Measurements from ENCODE around the gene IPPK. TPM values are rescaled to one million over a fixed set of nuclear protein-coding genes. Genes with fewer than 3 reads are reported as not detected.

The IPPK gene
- total and polyA plus RNA-seq, 2 of the 8 experiments (the other 6 are each of a cell fraction or from before 2014, with no cell fraction given) = 10.5 to 13.6 TPM

DNA sequence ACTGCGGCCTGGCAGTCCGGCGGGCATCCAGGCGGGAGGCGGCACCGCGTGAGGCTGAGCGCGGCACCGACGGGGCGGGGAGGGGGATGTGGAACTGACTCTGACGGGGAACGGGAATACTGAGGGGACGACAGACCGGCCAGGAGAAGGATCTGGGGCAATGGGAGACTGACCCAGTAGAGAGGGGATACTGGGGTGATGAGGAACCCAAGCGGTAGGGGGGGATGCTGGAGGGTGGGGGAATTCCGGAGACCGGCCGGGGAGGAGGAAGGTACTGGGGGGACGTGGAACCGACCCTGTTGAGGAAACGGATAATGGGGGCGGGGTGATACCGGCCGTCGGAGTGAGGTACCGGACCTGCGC lies 423 bp downstream of the IPPK start (continued):
- TF ChIP-seq, protein P1, sequence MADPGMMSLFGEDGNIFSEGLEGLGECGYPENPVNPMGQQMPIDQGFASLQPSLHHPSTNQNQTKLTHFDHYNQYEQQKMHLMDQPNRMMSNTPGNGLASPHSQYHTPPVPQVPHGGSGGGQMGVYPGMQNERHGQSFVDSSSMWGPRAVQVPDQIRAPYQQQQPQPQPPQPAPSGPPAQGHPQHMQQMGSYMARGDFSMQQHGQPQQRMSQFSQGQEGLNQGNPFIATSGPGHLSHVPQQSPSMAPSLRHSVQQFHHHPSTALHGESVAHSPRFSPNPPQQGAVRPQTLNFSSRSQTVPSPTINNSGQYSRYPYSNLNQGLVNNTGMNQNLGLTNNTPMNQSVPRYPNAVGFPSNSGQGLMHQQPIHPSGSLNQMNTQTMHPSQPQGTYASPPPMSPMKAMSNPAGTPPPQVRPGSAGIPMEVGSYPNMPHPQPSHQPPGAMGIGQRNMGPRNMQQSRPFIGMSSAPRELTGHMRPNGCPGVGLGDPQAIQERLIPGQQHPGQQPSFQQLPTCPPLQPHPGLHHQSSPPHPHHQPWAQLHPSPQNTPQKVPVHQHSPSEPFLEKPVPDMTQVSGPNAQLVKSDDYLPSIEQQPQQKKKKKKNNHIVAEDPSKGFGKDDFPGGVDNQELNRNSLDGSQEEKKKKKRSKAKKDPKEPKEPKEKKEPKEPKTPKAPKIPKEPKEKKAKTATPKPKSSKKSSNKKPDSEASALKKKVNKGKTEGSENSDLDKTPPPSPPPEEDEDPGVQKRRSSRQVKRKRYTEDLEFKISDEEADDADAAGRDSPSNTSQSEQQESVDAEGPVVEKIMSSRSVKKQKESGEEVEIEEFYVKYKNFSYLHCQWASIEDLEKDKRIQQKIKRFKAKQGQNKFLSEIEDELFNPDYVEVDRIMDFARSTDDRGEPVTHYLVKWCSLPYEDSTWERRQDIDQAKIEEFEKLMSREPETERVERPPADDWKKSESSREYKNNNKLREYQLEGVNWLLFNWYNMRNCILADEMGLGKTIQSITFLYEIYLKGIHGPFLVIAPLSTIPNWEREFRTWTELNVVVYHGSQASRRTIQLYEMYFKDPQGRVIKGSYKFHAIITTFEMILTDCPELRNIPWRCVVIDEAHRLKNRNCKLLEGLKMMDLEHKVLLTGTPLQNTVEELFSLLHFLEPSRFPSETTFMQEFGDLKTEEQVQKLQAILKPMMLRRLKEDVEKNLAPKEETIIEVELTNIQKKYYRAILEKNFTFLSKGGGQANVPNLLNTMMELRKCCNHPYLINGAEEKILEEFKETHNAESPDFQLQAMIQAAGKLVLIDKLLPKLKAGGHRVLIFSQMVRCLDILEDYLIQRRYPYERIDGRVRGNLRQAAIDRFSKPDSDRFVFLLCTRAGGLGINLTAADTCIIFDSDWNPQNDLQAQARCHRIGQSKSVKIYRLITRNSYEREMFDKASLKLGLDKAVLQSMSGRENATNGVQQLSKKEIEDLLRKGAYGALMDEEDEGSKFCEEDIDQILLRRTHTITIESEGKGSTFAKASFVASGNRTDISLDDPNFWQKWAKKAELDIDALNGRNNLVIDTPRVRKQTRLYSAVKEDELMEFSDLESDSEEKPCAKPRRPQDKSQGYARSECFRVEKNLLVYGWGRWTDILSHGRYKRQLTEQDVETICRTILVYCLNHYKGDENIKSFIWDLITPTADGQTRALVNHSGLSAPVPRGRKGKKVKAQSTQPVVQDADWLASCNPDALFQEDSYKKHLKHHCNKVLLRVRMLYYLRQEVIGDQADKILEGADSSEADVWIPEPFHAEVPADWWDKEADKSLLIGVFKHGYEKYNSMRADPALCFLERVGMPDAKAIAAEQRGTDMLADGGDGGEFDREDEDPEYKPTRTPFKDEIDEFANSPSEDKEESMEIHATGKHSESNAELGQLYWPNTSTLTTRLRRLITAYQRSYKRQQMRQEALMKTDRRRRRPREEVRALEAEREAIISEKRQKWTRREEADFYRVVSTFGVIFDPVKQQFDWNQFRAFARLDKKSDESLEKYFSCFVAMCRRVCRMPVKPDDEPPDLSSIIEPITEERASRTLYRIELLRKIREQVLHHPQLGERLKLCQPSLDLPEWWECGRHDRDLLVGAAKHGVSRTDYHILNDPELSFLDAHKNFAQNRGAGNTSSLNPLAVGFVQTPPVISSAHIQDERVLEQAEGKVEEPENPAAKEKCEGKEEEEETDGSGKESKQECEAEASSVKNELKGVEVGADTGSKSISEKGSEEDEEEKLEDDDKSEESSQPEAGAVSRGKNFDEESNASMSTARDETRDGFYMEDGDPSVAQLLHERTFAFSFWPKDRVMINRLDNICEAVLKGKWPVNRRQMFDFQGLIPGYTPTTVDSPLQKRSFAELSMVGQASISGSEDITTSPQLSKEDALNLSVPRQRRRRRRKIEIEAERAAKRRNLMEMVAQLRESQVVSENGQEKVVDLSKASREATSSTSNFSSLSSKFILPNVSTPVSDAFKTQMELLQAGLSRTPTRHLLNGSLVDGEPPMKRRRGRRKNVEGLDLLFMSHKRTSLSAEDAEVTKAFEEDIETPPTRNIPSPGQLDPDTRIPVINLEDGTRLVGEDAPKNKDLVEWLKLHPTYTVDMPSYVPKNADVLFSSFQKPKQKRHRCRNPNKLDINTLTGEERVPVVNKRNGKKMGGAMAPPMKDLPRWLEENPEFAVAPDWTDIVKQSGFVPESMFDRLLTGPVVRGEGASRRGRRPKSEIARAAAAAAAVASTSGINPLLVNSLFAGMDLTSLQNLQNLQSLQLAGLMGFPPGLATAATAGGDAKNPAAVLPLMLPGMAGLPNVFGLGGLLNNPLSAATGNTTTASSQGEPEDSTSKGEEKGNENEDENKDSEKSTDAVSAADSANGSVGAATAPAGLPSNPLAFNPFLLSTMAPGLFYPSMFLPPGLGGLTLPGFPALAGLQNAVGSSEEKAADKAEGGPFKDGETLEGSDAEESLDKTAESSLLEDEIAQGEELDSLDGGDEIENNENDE (IDR thresholded peaks at IDR 0.05; ENCODE audit: insufficient replicate concordance, low read length) = no peak
- TF ChIP-seq POLR2A (IDR thresholded peaks at IDR 0.05; ENCODE audit: control extremely low read depth in 1 of 2, low read depth in 2 of 2, low read length in 2 of 2) (no peak), SAP30 (IDR thresholded peaks at IDR 0.05; ENCODE audit: insufficient read depth, insufficient replicate concordance, low read length) (no peak), RBBP5 (IDR thresholded peaks at IDR 0.05; ENCODE audit: borderline replicate concordance, low read depth, low read length) (no peak), CTBP2 (IDR thresholded peaks at IDR 0.05; ENCODE audit: borderline replicate concordance, insufficient read depth, insufficient read length, low read length) (no peak), FOSL1 (IDR thresholded peaks at IDR 0.05; ENCODE audit: insufficient read depth, low read depth, low read length) (no peak), BACH1 (IDR thresholded peaks at IDR 0.05; ENCODE audit: low read length) (no peak)

Data from H1 (cell line).